Mesendoderm (in vitro differentiated cells): ENCODE measurements around the gene B3GALT6.

ENCODE experiments used
- DNase-seq: peaks from one replicate; pipeline ENCODE4 v3.0.0; 2013
- H2AK5ac ChIP-seq: 2 replicates; pipeline ENCODE4 v1.6.1; 2013; ENCODE audit warnings: low read length, inconsistent platforms
- H2BK120ac ChIP-seq: 2 replicates; pipeline ENCODE4 v1.6.1; 2013; ENCODE audit warnings: low read depth, mild to moderate bottlenecking, low read length, moderate library complexity, mixed read lengths
- H2BK15ac ChIP-seq: replicated peaks from 2 replicates; pipeline ENCODE4 v1.6.1; 2013; ENCODE audit warnings: low read depth, mild to moderate bottlenecking, moderate library complexity
- H2BK5ac ChIP-seq: 2 replicates; pipeline ENCODE4 v1.6.1; 2013; ENCODE audit warnings: low read length, inconsistent platforms
- H3K18ac ChIP-seq: 2 replicates; pipeline ENCODE4 v1.6.1; 2013; ENCODE audit warnings: mild to moderate bottlenecking, low read length, mixed read lengths
- H3K23ac ChIP-seq: one replicate; pipeline ENCODE4 v1.6.1; 2013; ENCODE audit warnings: low read length
- H3K27ac ChIP-seq: 2 replicates; pipeline ENCODE4 v1.5.1; 2013; ENCODE audit warnings: low read depth, mild to moderate bottlenecking, inconsistent platforms, low read length, moderate library complexity
- H3K27me3 ChIP-seq: 2 replicates; pipeline ENCODE4 v1.6.1; 2013; ENCODE audit warnings: low read length, control low read depth, mild to moderate bottlenecking, inconsistent platforms; ENCODE audit not compliant: insufficient read depth, poor library complexity
- H3K36me3 ChIP-seq: 2 replicates; pipeline ENCODE4 v1.6.1; 2013; ENCODE audit warnings: low read length, inconsistent platforms; ENCODE audit not compliant: control insufficient read depth, insufficient read depth
- H3K4ac ChIP-seq: one replicate; pipeline ENCODE4 v1.6.1; 2013; ENCODE audit warnings: low read depth, mild to moderate bottlenecking, low read length, moderate library complexity
- H3K4me1 ChIP-seq: 2 replicates; pipeline ENCODE4 v1.6.1; 2013; ENCODE audit warnings: low read depth, low read length, inconsistent platforms; ENCODE audit not compliant: control insufficient read depth
- H3K4me2 ChIP-seq: 2 replicates; pipeline ENCODE4 v1.6.1; 2013; ENCODE audit warnings: low read length
- H3K4me3 ChIP-seq: 2 replicates; pipeline ENCODE4 v1.5.1; 2013; ENCODE audit warnings: mild to moderate bottlenecking, low read length
- H3K56ac ChIP-seq: one replicate; pipeline ENCODE4 v1.6.1; 2013; ENCODE audit warnings: low read length
- H3K79me1 ChIP-seq: 2 replicates; pipeline ENCODE4 v1.6.1; 2013; ENCODE audit warnings: low read length, inconsistent platforms
- H3K79me2 ChIP-seq: 2 replicates; pipeline ENCODE4 v1.6.1; 2013; ENCODE audit warnings: mild to moderate bottlenecking, low read length; ENCODE audit not compliant: control insufficient read depth, insufficient read depth
- H3K9ac ChIP-seq: 2 replicates; pipeline ENCODE4 v1.6.1; 2013; ENCODE audit warnings: low read length, inconsistent platforms
- H4K5ac ChIP-seq: one replicate; pipeline ENCODE4 v1.6.1; 2013; ENCODE audit warnings: low read length
- H4K8ac ChIP-seq: one replicate; pipeline ENCODE4 v1.6.1; 2013; ENCODE audit warnings: low read depth, mild to moderate bottlenecking, control low read depth, low read length, moderate library complexity
- WGBS: extraction: QIAGEN DNeasy Blood & Tissue Kit; methylation state at CpG from one replicate; pipeline ENCODE4 v1.1.7; 2013; ENCODE audit warnings: low lambda C conversion rate, missing lambda C conversion rate; ENCODE audit not compliant: insufficient coverage; ENCODE audit errors: extremely low coverage; 5-methylcytosine and 5-hydroxymethylcytosine counted together

Gene B3GALT6

GRCh38 chr1:1237874-1238701 lies 6.1 kb downstream of the B3GALT6 start:
- WGBS, result no CpG with 5 or more reads among the region's 48 CpGs
- Histone ChIP-seq H3K4ac (no peak overlapping the region), H3K27ac (no peak overlapping the region), H3K27me3 (no peaks in the 10 kb centered on the region), H4K8ac (no peak overlapping the region), H3K56ac (no peak overlapping the region), H2BK5ac (no peak overlapping the region), H3K36me3 (no peaks in the 10 kb centered on the region), H4K5ac (no peak overlapping the region), H3K4me2 (no peak overlapping the region), H3K79me2 (peaks cover 10% of the 10 kb centered on the region), H3K18ac (no peak overlapping the region), H3K4me3 (no peak overlapping the region), H2BK15ac (no peak overlapping the region), H3K23ac (no peak overlapping the region), H2AK5ac (no peak overlapping the region), H3K9ac (no peak overlapping the region), H3K4me1 (no peaks in the 10 kb centered on the region), H2BK120ac (no peak overlapping the region), H3K79me1 (peaks cover 10% of the 10 kb centered on the region)
- no peak for DNase-seq

- Histone ChIP-seq H3K79me1 (peaks cover 7% of the 10 kb centered on the region), H3K4me2 (no peak overlapping the region), H2BK15ac (no peak overlapping the region), H3K36me3 (no peaks in the 10 kb centered on the region), H3K18ac (no peak overlapping the region), H3K79me2 (peaks cover 4% of the 10 kb centered on the region), H3K27me3 (no peaks in the 10 kb centered on the region), H3K4me3 (no peak overlapping the region), H2BK120ac (no peak overlapping the region), H3K56ac (no peak overlapping the region), H2AK5ac (no peak overlapping the region), H2BK5ac (no peak overlapping the region), H3K9ac (no peak overlapping the region), H4K5ac (no peak overlapping the region), H3K23ac (no peak overlapping the region), H3K4ac (no peak overlapping the region), H3K27ac (no peak overlapping the region), H3K4me1 (no peaks in the 10 kb centered on the region), H4K8ac (no peak overlapping the region)
- no CpG with 5 or more reads among the region's 19 CpGs for WGBS
- no peak for DNase-seq
These were observed 6.7 kb downstream of the B3GALT6 start for GRCh38 chr1:1238702-1239178.

DNA sequence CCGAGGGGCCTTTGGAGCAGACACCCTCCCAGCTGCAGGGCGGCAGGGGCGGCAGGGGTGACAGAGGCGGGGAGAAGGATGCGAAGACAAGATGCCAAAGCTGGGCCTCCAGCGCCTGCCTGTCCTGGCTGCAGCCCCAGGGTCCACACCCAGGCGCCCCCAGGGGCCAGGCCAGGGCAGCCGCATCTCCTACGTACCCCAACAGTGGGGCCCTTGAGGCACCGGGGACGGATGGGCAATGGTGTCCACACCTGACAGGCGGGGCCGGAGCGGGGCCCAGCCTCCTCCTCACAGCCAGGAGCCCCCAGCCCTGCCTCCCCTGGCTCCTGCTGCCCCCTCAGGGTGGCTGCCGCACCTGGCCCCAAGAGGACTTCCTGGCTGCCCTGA lies 7.2 kb downstream of the B3GALT6 start:
- H3K4ac ChIP-seq, result no peak overlapping the region
- no peak overlapping the region for H4K8ac ChIP-seq
- H4K5ac ChIP-seq, result no peak overlapping the region
- H3K56ac ChIP-seq, result no peak overlapping the region
- no peak overlapping the region for H3K27ac ChIP-seq
- H3K27me3 ChIP-seq, result no peaks in the 10 kb centered on the region
- no peak overlapping the region for H3K4me3 ChIP-seq
- no peak overlapping the region for H3K18ac ChIP-seq
- DNase-seq, result no peak
- no peak overlapping the region for H2BK15ac ChIP-seq
- H3K9ac ChIP-seq, result no peak overlapping the region
- H3K23ac ChIP-seq, result no peak overlapping the region
- peaks cover 4% of the 10 kb centered on the region for H3K79me1 ChIP-seq
- H3K4me1 ChIP-seq, result no peaks in the 10 kb centered on the region
- H3K79me2 ChIP-seq, result no peaks in the 10 kb centered on the region
- H2AK5ac ChIP-seq, result no peak overlapping the region
- no peak overlapping the region for H2BK120ac ChIP-seq
- H3K4me2 ChIP-seq, result no peak overlapping the region
- no peaks in the 10 kb centered on the region for H3K36me3 ChIP-seq
- H2BK5ac ChIP-seq, result no peak overlapping the region
- WGBS, result no CpG with 5 or more reads among the region's 15 CpGs

GRCh38 chr1:1239614-1240347 lies 7.7 kb downstream of the B3GALT6 start:
- H3K9ac ChIP-seq, result no peak overlapping the region
- no peaks in the 10 kb centered on the region for H3K4me1 ChIP-seq
- no peak overlapping the region for H3K4me2 ChIP-seq
- no peaks in the 10 kb centered on the region for H3K36me3 ChIP-seq
- H4K8ac ChIP-seq, result no peak overlapping the region
- no peak overlapping the region for H2AK5ac ChIP-seq
- no peak overlapping the region for H3K27ac ChIP-seq
- no peaks in the 10 kb centered on the region for H3K27me3 ChIP-seq
- no peak overlapping the region for H3K56ac ChIP-seq
- H3K23ac ChIP-seq, result no peak overlapping the region
- H2BK5ac ChIP-seq, result no peak overlapping the region
- WGBS, result no CpG with 5 or more reads among the region's 30 CpGs
- no peak overlapping the region for H2BK15ac ChIP-seq
- H3K4ac ChIP-seq, result no peak overlapping the region
- no peak for DNase-seq
- H3K79me1 ChIP-seq, result no peaks in the 10 kb centered on the region
- no peak overlapping the region for H4K5ac ChIP-seq
- no peak overlapping the region for H3K18ac ChIP-seq
- no peak overlapping the region for H3K4me3 ChIP-seq
- H2BK120ac ChIP-seq, result no peak overlapping the region
- H3K79me2 ChIP-seq, result no peaks in the 10 kb centered on the region

DNA sequence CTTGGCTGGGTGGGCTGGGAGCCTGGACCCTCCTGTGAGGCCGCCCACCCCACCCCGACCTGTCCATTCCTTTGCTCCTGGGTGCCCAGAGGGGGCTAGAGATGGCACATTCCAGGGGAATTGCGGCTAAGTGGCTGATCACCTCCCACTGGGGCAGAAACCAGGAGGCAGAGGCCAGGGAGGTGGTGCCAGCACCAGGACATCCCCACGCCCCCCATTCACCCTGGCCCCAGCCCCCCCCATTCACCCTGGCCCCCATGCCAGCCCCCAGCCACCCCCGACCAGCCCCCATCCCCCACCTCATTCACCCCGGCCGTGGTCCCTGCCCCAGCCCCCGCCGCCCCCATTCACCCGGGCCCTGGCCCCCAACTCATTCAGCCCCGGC lies 8.3 kb downstream of the B3GALT6 start:
- Histone ChIP-seq H3K18ac (no peak overlapping the region), H3K56ac (no peak overlapping the region), H3K79me2 (no peaks in the 10 kb centered on the region), H2BK15ac (no peak overlapping the region), H3K27ac (no peak overlapping the region), H3K4ac (no peak overlapping the region), H2BK120ac (no peak overlapping the region), H3K36me3 (no peaks in the 10 kb centered on the region), H3K4me1 (no peaks in the 10 kb centered on the region), H3K79me1 (no peaks in the 10 kb centered on the region), H4K8ac (no peak overlapping the region), H2AK5ac (no peak overlapping the region), H4K5ac (no peak overlapping the region), H3K4me2 (no peak overlapping the region), H3K4me3 (no peak overlapping the region), H3K27me3 (no peaks in the 10 kb centered on the region), H3K9ac (no peak overlapping the region), H3K23ac (no peak overlapping the region), H2BK5ac (no peak overlapping the region)
- no CpG with 5 or more reads among the region's 11 CpGs for WGBS
- no peak for DNase-seq
